Stimulated activated CD4-positive, alpha-beta T cell treated with anti-CD3 and anti-CD28 coated beads, Interleukin-12 subunit alpha, Interleukin-12 subunit beta, amount 100 ng/mL, for 24 hours (primary cell): ENCODE data around the gene REV1.

Source experiments
- DNase-seq, 2 experiments: peaks; one replicate each; pipeline ENCODE4 v3.0.0-alpha.2; 2020; ENCODE audit warnings: low read depth in 2 of 2

REV1 gene

DNA sequence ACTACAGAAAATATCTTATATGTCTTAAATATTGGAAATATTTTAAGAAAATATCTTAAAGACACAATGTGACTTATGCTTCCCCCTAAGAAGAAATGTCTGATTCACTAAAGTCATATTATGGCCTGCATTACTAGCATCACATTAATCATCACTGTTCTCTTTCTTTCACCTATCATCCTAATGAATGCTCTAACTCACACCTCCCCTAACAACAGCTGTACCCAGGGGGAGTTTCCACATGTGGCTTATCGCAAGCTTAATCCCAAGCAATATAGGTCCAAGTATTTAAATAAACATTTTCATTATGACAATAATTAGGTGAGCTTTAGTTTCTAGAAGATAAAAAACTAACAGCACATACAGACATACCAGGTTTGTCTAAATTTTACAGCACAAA is 39.6 kb downstream of the REV1 start:
- DNase-seq = no peak

DNA sequence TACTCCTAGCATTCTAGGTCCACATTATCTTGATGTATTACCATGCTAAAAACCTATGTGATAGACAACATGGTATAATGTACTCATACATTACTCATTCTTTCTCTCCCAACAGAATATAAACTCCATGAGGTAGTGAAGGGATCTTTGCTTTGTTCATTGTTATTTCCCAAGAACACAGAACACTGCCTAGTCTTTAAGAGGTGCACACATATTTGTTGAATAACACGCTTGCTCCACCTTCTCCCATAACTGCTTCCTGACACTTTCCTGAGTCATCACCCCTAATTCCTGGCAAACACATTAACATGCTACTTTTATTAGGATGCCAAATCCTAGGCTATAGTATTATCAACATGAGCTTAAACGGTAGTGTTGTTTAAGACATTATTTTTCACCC is 41.3 kb downstream of the REV1 start:
- DNase-seq = no peak

DNA sequence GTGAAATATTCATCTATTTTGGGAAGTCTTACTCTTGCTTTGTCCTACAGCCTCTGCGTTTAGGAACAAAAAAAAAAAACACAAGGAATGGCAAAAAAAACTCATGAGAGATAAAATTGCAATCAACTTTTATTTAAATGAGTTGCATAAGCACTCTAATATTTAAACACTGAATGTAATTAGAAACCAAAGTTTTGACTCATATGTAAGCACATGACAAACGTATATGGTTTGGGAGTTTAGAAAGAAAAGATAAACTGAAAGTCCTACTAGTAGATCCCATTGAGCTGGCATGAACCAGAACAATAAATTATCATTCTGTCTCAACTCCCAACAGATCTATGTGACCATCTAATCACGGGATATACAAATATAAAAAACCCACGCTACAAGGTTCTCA is 44.8 kb downstream of the REV1 start:
- DNase-seq = no peak

DNA sequence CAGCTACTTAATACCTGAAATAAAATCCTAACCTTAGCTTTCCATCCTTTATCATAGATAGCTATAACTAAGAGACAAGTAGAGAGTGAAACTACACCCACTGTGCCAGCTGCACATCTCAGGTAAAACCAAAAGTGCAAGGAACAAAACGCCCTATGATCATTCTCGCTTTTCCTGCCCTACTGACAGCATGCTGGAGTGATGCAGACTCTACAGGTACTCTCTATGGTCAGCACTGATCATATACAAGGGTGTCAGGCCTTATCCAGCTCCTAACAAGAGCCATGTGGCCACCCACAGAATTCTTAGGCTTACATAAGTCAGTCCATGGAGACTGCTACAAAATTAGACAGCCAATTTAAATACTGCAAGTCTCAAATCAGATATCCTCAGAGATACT is 45.6 kb downstream of the REV1 start:
- DNase-seq = no peak

DNA sequence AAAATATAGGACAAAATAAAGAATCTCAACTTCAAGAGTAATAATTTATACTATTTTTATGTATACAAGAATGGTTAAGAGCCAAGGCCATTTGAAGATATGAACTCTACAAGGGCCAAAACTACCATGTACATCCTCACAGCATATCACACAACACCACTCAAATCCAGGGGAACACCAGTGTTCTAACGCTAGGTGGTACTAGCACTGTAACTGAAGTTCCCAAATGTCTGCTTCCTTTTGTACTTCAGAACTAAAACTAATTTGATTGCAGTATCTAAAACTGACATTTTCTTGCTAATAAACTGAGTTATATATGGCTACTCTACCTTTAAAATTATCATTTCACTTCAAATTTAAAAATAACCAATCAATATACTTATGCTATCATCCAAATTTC is 47.0 kb downstream of the REV1 start:
- DNase-seq = no peak

DNA sequence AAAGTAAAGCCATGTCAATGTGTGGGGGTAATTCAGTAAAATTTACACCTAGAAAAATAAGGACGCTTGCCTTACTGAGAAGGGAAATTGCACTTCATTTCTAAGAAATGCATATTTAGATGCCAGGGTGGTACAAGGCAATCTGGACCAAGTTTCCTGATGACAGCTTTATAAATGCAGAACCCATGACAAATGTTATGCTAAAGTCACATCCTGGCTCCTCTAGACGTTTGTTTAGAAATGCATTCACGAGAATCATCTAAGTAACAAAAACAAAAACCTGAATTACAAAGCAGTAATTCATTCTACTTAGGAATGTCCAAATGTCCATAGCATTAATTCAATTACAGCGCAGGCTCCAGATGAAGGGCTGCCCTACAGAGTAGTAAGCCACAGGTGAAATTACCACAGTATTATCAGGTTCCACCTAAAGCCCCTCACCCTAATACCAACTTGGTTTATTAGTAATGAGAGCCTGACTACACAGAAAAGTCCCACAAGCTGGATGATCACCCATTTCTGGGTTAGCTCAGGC is 49.8 kb downstream of the REV1 start:
- DNase-seq = no peak

DNA sequence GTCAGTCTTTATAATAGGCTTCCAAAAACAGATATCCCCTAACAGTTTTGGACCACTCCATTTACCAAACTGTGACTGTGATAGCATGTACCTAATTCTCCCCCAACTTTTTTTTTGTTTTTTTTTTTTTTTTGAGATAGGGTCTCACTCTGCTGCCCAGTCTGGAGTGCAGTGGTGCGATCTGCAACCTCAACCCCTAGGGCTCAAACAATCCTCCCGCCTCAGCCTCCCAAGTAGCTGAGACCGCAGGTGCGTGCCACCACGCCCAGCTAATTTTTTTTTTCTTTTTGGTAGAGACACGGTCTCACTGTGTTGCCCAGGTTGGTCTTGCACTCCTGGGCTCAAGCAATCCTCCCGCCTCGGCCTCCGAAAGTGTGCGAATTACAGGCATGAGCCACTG is 52.9 kb downstream of the REV1 start:
- no peak for DNase-seq

DNA sequence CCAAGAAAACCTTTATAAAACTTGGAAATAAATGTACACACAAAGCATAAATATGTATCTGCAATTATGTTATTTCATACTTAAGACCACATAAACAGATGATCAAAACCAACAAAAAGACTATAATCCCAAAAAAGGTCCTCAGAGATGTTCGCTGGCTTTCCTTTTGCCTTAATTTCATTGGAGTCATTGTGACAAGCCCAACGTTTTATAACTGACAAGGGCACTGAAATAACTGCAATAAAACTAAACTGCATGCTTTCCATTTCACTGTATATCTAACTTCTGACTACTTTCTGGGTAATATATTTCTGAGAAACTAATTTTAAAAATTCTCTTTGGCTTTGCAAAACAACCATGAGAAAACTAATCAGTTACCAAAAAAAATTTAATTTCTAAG is 56.5 kb downstream of the REV1 start:
- no peak for DNase-seq

DNA sequence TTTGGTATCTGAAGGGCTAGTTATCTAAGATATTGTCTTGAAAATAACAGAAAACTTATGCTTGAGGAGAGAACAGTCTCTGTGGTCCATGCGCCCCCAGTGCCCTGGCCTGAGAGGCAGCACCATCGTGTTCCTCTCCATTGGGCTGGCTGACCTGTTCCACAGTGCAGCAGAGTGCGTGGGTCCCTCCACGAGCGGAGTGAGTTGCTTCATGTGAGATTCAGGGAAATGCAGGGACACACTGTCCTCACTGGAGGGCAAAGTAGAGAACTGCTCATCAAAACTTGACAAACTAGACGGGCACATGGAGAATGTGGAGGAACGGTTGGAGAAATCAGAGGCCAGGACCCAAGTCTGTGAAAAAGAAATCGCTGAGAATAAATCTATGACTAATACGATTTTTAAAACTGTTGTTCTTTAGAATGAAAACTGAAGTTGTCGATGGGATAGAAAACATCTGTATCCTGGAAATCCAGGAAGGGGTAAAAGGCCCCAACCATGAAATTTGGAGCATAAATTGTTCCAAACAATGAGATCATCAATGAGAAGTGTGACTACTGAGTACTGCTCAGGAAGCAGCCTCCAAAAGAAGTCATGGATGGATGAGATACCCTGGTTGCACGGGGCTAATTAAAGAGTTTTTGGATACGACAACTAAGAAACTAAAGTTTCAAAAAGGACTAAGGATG is 58.1 kb downstream of the REV1 start:
- DNase-seq = no peak

DNA sequence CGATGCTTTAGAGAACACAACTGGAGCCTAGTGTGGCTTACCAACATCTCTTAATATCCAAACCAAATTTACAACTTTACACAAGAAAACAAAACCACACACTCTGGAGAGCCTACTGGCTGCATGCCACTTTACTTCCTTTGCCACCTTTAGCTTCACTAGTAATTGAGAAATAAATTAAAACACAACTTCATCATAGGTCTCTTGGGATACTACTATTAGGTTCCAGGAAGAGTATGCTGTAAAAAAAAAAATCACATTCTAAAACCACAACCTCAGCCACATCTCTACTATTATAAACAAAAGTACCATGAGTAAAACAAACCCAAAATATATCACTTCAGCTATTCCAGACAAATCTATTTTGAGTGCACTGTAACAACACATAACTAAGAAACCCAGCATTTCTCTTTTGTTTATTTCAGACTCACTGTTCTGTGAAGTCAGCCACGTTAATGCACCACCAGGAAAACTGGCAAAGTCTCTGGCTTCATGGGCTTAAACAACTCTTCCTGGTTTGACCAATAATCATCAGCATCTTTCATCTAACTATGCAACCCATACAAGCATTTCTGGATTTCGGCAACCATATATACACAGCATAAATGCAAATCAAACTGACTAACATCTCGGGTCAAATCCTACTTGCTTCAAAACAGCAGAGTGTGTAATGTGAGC is 59.1 kb downstream of the REV1 start:
- no peak for DNase-seq

DNA sequence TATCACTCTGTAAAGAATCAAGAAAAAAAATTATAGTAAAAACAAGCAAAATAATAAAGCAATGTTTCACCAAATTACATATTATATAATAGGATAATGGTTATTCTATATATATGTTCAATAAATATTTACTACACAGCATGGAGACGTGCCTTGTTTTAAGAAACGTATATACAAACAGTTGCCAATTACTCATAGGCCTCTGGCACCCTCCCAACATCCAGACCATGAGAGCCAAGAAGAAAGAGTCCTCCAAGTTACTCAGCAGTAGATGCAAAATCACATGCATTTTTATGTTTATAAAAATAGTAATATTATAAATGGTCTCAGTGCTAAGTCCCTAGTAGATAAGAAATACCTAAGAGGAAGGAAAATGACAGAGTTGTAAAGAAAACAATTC is 64.8 kb downstream of the REV1 start:
- no peak for DNase-seq

DNA sequence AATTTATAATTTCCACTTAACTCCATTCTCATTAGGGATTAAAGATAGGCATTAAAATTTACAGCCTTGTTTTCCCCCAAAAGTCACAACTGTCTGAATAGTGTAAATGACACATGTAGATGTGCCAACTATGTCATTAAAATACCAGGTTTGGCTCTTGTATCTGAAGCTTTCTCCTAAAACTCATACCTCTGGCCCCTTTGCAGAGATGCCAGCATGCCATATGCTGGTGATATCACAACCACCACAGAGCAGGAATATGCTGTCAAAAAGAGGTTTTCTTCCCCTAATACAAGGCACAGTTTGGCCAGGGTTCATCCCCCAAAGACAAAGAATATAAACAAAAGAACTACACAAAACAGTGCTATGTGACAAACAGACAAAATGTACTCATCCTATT is 65.4 kb downstream of the REV1 start:
- DNase-seq = no peak

DNA sequence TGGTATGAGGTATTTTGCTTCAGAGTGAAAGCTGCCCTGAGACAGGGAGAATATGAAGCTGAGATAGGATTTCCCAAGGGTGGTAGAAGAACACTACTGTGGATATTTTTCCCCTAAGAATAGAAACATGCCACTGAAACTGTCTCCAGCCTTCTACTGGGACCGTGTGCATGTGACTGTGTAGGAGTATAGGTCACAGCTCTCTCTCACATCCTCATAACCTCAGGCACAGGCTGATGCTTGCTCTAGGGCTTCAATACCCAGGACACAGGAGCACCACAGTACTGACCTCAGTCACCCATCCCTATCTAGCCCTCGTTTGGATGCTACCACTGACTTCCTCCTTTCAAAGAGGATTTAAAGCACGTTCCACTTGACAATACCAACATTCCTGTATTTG is 67.2 kb downstream of the REV1 start:
- DNase-seq = no peak

DNA sequence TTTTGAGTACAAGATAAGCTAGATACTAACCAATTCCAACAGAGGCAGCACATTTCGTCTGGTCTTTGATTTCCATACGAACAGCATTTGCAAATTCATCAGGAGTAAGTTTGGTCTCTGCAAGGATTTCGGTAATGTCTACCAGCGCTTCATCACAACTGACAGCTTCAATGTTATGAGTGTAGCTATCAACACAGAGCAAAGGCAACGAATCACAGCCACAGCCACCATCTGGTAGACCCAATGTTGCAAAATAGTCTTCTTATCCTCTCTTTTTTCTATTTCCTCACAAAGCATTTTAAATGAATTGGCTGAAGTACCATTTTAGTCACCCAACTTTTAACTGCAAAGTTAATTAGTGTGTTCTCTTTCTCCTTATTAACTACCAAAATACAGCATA is 68.3 kb downstream of the REV1 start:
- DNase-seq = no peak

DNA sequence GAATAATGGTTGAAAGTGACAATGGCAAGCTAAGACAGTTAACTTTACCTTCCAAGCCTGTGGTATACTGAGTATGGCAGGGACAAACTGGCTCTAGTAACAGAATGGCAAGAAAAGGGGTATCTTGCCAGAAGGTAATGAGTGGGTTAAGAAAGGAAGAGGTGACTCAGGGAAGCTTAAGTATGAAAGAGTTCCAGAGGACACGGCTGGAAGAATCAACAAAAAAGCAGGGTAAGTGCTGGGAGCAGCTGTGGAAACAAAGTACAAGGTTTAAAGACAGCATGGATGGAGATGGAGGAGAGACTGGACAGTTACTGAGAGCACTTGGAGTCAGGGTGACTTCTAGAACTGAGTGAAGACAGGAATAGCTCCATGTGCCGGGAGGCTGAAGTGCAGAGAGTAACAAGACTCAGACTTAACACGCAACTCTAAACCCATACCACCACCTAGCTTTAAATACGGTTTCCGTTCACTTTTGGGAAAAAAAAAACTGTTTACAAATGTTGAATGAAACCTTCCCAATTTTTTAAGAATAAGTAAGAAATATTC is 69.0 kb downstream of the REV1 start:
- no peak for DNase-seq

DNA sequence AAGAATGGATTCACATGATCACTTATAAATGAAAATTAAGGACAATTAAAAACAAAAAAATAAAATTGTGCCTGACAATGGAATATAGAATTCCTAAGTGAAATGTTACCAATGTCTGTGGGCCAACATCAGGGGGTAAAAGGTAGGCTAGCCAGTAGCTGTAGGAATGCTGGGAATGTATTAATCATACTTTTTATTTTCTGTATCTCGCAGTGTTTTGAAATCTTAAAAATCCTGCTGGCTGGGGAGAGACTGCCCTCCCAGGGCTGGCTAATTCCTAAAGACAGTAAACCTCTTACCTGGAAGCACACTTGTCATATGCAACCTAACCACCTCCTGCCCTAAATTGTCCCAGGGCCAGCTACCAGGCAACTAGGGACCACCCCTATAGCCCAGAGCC is 69.8 kb downstream of the REV1 start:
- DNase-seq = no peak

DNA sequence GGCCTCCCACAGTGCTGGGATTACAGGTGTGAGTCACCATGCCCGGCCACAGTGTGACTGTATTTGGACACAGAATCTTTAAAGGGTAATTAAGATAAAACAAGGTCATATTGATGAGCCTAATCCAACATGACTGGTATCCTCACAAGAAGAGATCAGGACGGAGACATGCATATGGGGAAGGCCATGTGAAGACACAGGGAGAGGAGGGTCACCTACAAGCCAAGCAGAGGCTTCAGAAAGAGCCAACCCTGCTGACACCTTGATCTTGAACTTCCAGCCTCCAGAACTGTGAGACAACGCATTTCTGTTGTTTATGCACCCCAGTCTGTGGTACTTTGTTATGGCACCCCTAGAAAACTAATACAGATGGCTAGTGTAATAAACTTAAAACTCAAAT is 72.4 kb downstream of the REV1 start:
- DNase-seq = no peak

DNA sequence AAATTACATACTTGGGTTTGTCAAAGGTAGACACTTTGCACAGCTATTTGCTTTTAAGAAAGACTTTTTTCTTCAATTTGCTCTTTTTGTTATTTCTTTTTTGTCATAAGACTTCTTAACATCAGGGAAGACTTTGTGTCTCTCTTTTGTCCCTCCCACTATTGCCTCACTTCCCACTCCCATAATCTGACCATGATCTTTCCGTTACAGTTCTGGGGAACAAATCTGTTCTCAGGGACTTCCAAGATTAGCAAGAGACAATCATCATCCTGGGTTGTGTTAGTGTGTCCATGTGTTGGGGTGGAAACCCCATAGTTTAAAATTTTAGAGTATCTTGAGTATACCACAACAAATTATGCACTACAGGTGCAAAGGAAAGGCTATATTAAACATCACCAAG is 75.3 kb downstream of the REV1 start:
- DNase-seq = no peak

DNA sequence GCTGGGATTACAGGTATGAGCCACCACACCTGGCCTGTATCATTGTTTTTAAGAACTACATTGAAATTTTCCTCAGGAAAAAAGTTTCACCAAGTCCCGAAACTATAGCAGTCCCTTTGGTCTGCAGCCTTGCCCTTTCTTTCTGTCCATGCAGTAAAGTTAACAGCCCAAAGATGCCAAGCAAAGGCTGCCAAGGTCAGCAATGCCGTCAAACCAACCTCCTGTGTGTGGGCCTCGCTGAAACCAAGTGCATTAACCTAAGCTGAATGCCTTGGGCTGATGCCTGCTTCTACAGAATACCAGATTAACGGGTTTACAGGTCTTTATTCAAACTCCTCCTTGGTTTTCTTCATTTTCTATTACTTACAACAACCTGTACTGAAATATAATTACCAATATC is 79.5 kb downstream of the REV1 start:
- no peak for DNase-seq

DNA sequence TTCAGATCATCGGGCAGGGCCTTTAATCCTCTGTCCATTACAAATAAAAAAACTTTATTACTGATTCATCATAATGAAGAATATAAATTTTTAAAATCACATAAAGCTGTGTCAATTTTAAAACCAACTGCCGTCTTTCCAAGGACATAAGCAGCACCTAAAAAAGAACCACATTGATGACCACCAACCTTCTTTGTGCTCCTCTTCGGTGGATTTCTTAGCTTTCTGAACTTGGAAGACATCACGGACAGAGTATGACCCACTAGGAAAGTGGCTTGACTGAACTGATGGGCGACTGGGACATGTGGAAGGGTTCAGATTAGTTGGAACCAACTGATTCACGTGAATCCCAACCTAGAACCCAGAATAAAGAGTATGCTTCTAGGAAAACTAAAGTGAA is 83.7 kb downstream of the REV1 start:
- DNase-seq = no peak

DNA sequence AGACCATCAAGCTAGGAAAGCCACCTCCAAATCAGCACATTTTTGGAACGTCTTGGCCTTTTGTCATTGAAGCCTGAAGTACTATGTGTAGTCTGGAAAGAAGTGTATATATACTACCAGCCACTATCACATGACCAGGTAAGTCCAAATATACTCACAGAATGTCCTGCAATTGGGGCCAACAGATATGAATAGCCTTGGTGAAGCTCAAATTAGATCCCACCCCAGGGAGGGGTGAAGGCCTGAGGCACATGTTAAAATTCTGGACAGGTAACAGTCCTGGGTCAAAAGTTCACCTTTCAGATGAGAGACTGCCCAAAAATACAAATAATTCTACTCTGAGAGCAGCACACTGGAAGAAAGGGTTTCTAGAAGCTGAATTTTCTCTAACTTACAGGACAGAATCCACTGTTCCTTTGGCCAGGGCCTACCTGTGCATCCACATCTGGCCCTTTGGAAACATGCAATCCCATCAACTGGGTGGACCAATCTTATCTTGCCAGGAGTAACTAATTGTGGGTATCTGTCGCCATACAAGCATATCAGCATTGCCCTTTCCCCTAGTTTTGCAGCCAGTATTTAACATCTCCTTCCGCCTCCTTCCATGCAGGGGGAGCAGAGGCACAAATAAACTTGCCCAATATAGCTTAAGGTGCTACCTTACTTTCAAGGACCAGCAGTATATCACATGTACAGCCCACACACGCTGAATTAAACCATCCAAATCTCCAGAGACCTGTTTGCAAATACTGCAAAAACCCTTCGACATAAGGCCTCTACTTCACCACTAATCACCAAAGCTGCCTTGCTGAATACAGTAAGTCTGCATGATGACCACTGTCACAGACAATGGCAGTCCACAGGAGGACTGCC is 84.8 kb downstream of the REV1 start:
- no peak for DNase-seq

DNA sequence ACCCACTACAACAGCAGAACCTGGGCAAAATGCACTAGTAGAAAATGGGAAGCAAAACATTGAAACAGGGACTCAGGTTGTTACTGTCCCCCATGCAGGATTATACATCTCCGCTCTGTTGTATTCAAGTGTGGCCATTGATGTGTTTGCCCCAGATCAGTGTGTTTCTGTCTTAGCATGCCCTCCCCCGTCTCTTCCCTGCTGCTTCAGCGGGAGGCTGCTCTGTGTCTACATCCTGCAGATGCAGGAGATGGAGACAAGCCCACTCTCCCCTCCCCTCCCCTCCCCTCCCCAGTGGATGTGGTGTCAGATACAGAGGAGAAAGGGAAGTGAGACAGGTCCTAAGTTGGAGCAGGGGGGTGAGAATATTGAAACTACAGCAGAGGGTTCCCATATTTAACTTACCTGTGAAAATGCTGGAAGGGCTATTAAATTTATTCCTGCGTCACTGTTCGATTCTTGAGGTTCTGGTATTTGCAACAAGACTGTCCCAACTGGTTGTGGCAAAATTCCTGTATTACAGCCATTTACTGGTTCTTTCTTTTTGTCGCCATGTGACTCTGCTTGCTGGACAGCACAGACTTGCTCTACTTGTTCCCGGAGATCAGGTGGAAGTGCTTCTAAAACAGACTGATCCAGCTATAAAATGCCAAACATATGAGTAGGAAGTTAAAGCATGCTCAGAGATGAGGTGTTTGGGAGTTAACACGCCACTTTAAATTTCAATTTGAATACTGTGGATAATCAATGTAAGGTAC is 85.6 kb downstream of the REV1 start:
- no peak for DNase-seq
